OCI-LY1 (cell line): ENCODE measurements around the gene ARID5B.

Source experiments
- CTCF ChIP-seq: fragments of 200-600 bp; sonication (generic), shearing (Covaris generic); IDR thresholded peaks from 2 replicates; pipeline ENCODE4 v1.5.1; 2017; ENCODE audit warnings: mild to moderate bottlenecking, antibody characterized with exemption, low read length, moderate library complexity, mixed read lengths
- EZH2 ChIP-seq: fragments of 200-600 bp; sonication (generic), shearing (Covaris generic); IDR thresholded peaks from 2 replicates; pipeline ENCODE4 v1.8.0; 2017; ENCODE audit warnings: borderline replicate concordance, mixed run types, mild to moderate bottlenecking, antibody characterized with exemption, low read length, moderate library complexity, mixed read lengths

GRCh38 chr10:62024026-62024701, 122.7 kb downstream of the ARID5B start:
- no peak for TF ChIP-seq CTCF
- no peak for TF ChIP-seq EZH2
